HEK293 (cell line): Measurements from ENCODE around the gene GDAP2.

Experiments
- EGR2 ChIP-seq: fragments of 450-650 bp; formaldehyde crosslinking; IDR thresholded peaks from 2 replicates; pipeline ENCODE4 v1.5.1; 2016; ENCODE audit warnings: low read depth, missing biosample characterization, missing genetic modification characterization
- FEZF1 ChIP-seq: fragments of 450-650 bp; formaldehyde crosslinking; IDR thresholded peaks from 2 replicates; pipeline ENCODE4 v1.5.1; 2016; ENCODE audit warnings: missing biosample characterization, missing genetic modification characterization
- GFI1B ChIP-seq: fragments of 450-650 bp; formaldehyde crosslinking; IDR thresholded peaks from 2 replicates; pipeline ENCODE4 v1.5.1; 2016; ENCODE audit warnings: missing biosample characterization, missing genetic modification characterization
- GLI4 ChIP-seq: fragments of 450-650 bp; formaldehyde crosslinking; IDR thresholded peaks from 2 replicates; pipeline ENCODE4 v1.5.1; 2016; ENCODE audit warnings: missing biosample characterization, missing genetic modification characterization
- KLF7 ChIP-seq: fragments of 450-650 bp; formaldehyde crosslinking; IDR thresholded peaks from 2 replicates; pipeline ENCODE4 v1.5.1; 2016; ENCODE audit warnings: missing biosample characterization, missing genetic modification characterization, borderline replicate concordance
- OVOL3 ChIP-seq: fragments of 450-650 bp; formaldehyde crosslinking; IDR thresholded peaks from 2 replicates; pipeline ENCODE4 v1.5.1; 2016; ENCODE audit warnings: missing biosample characterization, missing genetic modification characterization
- REPIN1 ChIP-seq: fragments of 450-650 bp; formaldehyde crosslinking; IDR thresholded peaks from 2 replicates; pipeline ENCODE4 v1.5.1; 2017; ENCODE audit warnings: missing biosample characterization, missing genetic modification characterization, low read depth
- SCRT1 ChIP-seq: fragments of 450-650 bp; formaldehyde crosslinking; IDR thresholded peaks from 2 replicates; pipeline ENCODE4 v1.5.1; 2016; ENCODE audit warnings: missing biosample characterization, missing genetic modification characterization, borderline replicate concordance
- WT1 ChIP-seq: fragments of 450-650 bp; formaldehyde crosslinking; IDR thresholded peaks from 2 replicates; pipeline ENCODE4 v1.5.1; 2016; ENCODE audit warnings: missing biosample characterization, missing genetic modification characterization
- ZBTB17 ChIP-seq: fragments of 450-650 bp; formaldehyde crosslinking; IDR thresholded peaks from 2 replicates; pipeline ENCODE4 v1.5.1; 2016; ENCODE audit warnings: missing biosample characterization, missing genetic modification characterization
- ZBTB7A ChIP-seq: fragments of 450-650 bp; formaldehyde crosslinking; IDR thresholded peaks from 2 replicates; pipeline ENCODE4 v1.5.1; 2016; ENCODE audit warnings: low read depth, missing biosample characterization, missing genetic modification characterization
- ZBTB8A ChIP-seq: fragments of 450-650 bp; formaldehyde crosslinking; IDR thresholded peaks from 2 replicates; pipeline ENCODE4 v1.5.1; 2016; ENCODE audit warnings: missing biosample characterization, missing genetic modification characterization
- ZNF146 ChIP-seq: fragments of 450-650 bp; formaldehyde crosslinking; IDR thresholded peaks from 2 replicates; pipeline ENCODE4 v1.5.1; 2016; ENCODE audit warnings: missing biosample characterization, missing genetic modification characterization
- ZNF239 ChIP-seq: fragments of 450-650 bp; formaldehyde crosslinking; IDR thresholded peaks from 2 replicates; pipeline ENCODE4 v1.5.1; 2016; ENCODE audit warnings: missing biosample characterization, missing genetic modification characterization
- ZNF248 ChIP-seq: fragments of 450-650 bp; formaldehyde crosslinking; IDR thresholded peaks from 2 replicates; pipeline ENCODE4 v1.5.1; 2017; ENCODE audit warnings: missing biosample characterization, missing genetic modification characterization
- ZNF266 ChIP-seq: fragments of 450-650 bp; formaldehyde crosslinking; IDR thresholded peaks from 2 replicates; pipeline ENCODE4 v1.5.1; 2016; ENCODE audit warnings: missing biosample characterization, missing genetic modification characterization, low read depth
- ZNF292 ChIP-seq: fragments of 450-650 bp; formaldehyde crosslinking; IDR thresholded peaks from 2 replicates; pipeline ENCODE4 v1.5.1; 2016; ENCODE audit warnings: low read depth, missing biosample characterization, missing genetic modification characterization, borderline replicate concordance
- ZNF302 ChIP-seq: fragments of 450-650 bp; formaldehyde crosslinking; IDR thresholded peaks from 2 replicates; pipeline ENCODE4 v1.5.1; 2016; ENCODE audit warnings: missing biosample characterization, missing genetic modification characterization, low read depth
- ZNF311 ChIP-seq: fragments of 450-650 bp; formaldehyde crosslinking; IDR thresholded peaks from 2 replicates; pipeline ENCODE4 v1.5.1; 2017; ENCODE audit warnings: missing biosample characterization, missing genetic modification characterization, borderline replicate concordance
- ZNF433 ChIP-seq: fragments of 450-650 bp; formaldehyde crosslinking; IDR thresholded peaks from 2 replicates; pipeline ENCODE4 v1.5.1; 2016; ENCODE audit warnings: missing biosample characterization, missing genetic modification characterization, low read depth
- ZNF529 ChIP-seq: fragments of 450-650 bp; formaldehyde crosslinking; IDR thresholded peaks from 2 replicates; pipeline ENCODE4 v1.5.1; 2017; ENCODE audit warnings: missing genetic modification characterization, missing biosample characterization; ENCODE audit not compliant: insufficient replicate concordance
- ZNF561 ChIP-seq: fragments of 450-650 bp; IDR thresholded peaks from 2 replicates; pipeline ENCODE4 v1.5.1; 2018; ENCODE audit warnings: missing biosample characterization, missing genetic modification characterization, borderline replicate concordance
- ZNF585B ChIP-seq: fragments of 450-650 bp; formaldehyde crosslinking; IDR thresholded peaks from 2 replicates; pipeline ENCODE4 v1.5.1; 2016; ENCODE audit warnings: missing biosample characterization, missing genetic modification characterization
- ZNF658 ChIP-seq: fragments of 450-650 bp; formaldehyde crosslinking; IDR thresholded peaks from 2 replicates; pipeline ENCODE4; 2016; ENCODE audit warnings: missing biosample characterization, missing genetic modification characterization
- ZNF701 ChIP-seq: fragments of 450-650 bp; formaldehyde crosslinking; IDR thresholded peaks from 2 replicates; pipeline ENCODE4 v1.5.1; 2016; ENCODE audit warnings: missing biosample characterization, missing genetic modification characterization
- TF ChIP-seq, protein P1 (sequence below): fragments of 450-650 bp; formaldehyde crosslinking; IDR thresholded peaks from 2 replicates; pipeline ENCODE4 v1.5.1; 2016; ENCODE audit warnings: missing biosample characterization, missing genetic modification characterization, borderline replicate concordance
- TF ChIP-seq, protein P2 (sequence below): fragments of 450-650 bp; formaldehyde crosslinking; IDR thresholded peaks from 2 replicates; pipeline ENCODE4 v1.5.1; 2016; ENCODE audit warnings: missing biosample characterization, missing genetic modification characterization
- TF ChIP-seq, protein P3 (sequence below): fragments of 450-650 bp; formaldehyde crosslinking; IDR thresholded peaks from 2 replicates; pipeline ENCODE4 v1.5.1; 2016; ENCODE audit warnings: missing biosample characterization, missing genetic modification characterization
- TF ChIP-seq, protein P4 (sequence below): fragments of 450-650 bp; formaldehyde crosslinking; IDR thresholded peaks from 2 replicates; pipeline ENCODE4 v1.5.1; 2016; ENCODE audit warnings: missing biosample characterization, missing genetic modification characterization
- TF ChIP-seq, protein P5 (sequence below): fragments of 450-650 bp; formaldehyde crosslinking; IDR thresholded peaks from 2 replicates; pipeline ENCODE4 v1.5.1; 2016; ENCODE audit warnings: missing biosample characterization, missing genetic modification characterization, low read depth
- TF ChIP-seq, protein P6 (sequence below): fragments of 450-650 bp; formaldehyde crosslinking; IDR thresholded peaks from 2 replicates; pipeline ENCODE4 v1.5.0; 2017; ENCODE audit warnings: missing biosample characterization, missing genetic modification characterization, borderline replicate concordance

GDAP2 gene

DNA sequence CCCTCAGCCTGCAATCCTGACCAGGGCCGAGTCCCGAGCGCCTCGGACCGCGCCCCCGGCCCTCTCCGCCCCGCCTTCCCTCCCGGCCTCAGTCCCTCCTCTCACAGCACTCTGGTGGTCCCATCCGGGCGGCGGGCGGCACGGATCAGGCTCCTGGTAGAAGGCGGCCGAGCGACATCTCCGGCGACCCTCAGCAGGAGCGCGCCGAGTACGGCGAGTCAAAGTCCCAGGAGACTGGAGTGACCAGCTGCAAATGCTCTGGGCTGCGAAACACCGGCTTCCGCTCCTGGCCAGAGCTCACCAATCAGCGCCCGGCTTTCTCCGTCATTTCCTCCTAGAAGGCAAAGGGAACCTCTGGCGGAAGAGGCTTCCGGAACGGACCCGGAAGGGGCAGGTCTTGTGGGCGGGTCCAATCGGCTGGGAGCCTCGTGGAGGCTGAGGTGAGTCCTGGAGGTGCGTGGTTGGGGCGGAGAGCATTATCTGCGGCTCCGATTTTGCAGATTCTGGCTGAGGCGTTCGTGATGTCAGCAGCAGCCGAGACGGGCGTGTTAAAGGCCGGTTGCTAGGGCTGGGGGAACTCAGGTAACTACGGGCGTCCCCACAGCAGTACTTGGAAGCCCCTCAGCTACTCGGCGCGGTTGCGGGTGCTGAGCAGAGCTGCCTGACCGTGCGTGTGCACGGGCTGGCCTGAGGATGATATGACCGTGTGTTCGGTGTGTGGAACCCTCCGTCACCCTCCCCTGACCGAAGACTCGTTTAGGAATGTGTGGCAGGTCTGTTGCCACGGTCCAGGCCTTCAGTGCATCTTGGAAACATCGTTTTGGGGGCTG lies at the start of gene GDAP2, which contains the start of gene WDR3 (continued):
- TF ChIP-seq ZNF561 (tag by site-specific recombination) (peak; percentile 45; the same call in 1 of the 2 replicates), SCRT1 (tag by site-specific recombination) (no peak), ZBTB17 (tag by site-specific recombination) (peak; percentile 90), ZNF585B (no peak), ZNF658 (tag by site-specific recombination) (no peak), ZBTB7A (tag by site-specific recombination) (no peak), ZNF701 (tag by site-specific recombination) (no peak), GFI1B (tag by site-specific recombination) (no peak), REPIN1 (tag by site-specific recombination) (no peak), GLI4 (tag by site-specific recombination) (no peak), ZNF302 (no peak), ZBTB8A (no peak), EGR2 (tag by site-specific recombination) (peak; percentile 41; the same call in 1 of the 2 replicates), WT1 (tag by site-specific recombination) (no peak), KLF7 (tag by site-specific recombination) (no peak), OVOL3 (tag by site-specific recombination) (no peak), ZNF266 (tag by site-specific recombination) (no peak), ZNF146 (tag by site-specific recombination) (peak; percentile 4; the same call in 1 of the 2 replicates), ZNF311 (tag by site-specific recombination) (no peak), FEZF1 (tag by site-specific recombination) (no peak), ZNF248 (tag by site-specific recombination) (no peak), ZNF433 (tag by site-specific recombination) (no peak), ZNF292 (tag by site-specific recombination) (no peak), ZNF529 (tag by site-specific recombination) (no peak), ZNF239 (tag by site-specific recombination) (no peak)
- TF ChIP-seq, protein P1, sequence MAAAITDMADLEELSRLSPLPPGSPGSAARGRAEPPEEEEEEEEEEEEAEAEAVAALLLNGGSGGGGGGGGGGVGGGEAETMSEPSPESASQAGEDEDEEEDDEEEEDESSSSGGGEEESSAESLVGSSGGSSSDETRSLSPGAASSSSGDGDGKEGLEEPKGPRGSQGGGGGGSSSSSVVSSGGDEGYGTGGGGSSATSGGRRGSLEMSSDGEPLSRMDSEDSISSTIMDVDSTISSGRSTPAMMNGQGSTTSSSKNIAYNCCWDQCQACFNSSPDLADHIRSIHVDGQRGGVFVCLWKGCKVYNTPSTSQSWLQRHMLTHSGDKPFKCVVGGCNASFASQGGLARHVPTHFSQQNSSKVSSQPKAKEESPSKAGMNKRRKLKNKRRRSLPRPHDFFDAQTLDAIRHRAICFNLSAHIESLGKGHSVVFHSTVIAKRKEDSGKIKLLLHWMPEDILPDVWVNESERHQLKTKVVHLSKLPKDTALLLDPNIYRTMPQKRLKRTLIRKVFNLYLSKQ (tag by site-specific recombination), result no peak
- TF ChIP-seq, protein P2, sequence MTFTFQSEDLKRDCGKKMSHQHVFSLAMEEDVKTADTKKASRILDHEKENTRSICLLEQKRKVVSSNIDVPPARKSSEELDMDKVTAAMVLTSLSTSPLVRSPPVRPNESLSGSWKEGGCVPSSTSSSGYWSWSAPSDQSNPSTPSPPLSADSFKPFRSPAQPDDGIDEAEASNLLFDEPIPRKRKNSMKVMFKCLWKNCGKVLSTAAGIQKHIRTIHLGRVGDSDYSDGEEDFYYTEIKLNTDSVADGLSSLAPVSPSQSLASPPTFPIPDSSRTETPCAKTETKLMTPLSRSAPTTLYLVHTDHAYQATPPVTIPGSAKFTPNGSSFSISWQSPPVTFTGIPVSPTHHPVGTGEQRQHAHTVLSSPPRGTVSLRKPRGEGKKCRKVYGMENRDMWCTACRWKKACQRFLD (tag by site-specific recombination), result no peak
- TF ChIP-seq, protein P3, sequence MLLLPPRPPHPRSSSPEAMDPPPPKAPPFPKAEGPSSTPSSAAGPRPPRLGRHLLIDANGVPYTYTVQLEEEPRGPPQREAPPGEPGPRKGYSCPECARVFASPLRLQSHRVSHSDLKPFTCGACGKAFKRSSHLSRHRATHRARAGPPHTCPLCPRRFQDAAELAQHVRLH (tag by site-specific recombination), result no peak
- TF ChIP-seq, protein P4, sequence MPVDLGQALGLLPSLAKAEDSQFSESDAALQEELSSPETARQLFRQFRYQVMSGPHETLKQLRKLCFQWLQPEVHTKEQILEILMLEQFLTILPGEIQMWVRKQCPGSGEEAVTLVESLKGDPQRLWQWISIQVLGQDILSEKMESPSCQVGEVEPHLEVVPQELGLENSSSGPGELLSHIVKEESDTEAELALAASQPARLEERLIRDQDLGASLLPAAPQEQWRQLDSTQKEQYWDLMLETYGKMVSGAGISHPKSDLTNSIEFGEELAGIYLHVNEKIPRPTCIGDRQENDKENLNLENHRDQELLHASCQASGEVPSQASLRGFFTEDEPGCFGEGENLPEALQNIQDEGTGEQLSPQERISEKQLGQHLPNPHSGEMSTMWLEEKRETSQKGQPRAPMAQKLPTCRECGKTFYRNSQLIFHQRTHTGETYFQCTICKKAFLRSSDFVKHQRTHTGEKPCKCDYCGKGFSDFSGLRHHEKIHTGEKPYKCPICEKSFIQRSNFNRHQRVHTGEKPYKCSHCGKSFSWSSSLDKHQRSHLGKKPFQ, result no peak
- TF ChIP-seq, protein P5, sequence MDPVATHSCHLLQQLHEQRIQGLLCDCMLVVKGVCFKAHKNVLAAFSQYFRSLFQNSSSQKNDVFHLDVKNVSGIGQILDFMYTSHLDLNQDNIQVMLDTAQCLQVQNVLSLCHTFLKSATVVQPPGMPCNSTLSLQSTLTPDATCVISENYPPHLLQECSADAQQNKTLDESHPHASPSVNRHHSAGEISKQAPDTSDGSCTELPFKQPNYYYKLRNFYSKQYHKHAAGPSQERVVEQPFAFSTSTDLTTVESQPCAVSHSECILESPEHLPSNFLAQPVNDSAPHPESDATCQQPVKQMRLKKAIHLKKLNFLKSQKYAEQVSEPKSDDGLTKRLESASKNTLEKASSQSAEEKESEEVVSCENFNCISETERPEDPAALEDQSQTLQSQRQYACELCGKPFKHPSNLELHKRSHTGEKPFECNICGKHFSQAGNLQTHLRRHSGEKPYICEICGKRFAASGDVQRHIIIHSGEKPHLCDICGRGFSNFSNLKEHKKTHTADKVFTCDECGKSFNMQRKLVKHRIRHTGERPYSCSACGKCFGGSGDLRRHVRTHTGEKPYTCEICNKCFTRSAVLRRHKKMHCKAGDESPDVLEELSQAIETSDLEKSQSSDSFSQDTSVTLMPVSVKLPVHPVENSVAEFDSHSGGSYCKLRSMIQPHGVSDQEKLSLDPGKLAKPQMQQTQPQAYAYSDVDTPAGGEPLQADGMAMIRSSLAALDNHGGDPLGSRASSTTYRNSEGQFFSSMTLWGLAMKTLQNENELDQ (tag by site-specific recombination), result no peak
- TF ChIP-seq, protein P6, sequence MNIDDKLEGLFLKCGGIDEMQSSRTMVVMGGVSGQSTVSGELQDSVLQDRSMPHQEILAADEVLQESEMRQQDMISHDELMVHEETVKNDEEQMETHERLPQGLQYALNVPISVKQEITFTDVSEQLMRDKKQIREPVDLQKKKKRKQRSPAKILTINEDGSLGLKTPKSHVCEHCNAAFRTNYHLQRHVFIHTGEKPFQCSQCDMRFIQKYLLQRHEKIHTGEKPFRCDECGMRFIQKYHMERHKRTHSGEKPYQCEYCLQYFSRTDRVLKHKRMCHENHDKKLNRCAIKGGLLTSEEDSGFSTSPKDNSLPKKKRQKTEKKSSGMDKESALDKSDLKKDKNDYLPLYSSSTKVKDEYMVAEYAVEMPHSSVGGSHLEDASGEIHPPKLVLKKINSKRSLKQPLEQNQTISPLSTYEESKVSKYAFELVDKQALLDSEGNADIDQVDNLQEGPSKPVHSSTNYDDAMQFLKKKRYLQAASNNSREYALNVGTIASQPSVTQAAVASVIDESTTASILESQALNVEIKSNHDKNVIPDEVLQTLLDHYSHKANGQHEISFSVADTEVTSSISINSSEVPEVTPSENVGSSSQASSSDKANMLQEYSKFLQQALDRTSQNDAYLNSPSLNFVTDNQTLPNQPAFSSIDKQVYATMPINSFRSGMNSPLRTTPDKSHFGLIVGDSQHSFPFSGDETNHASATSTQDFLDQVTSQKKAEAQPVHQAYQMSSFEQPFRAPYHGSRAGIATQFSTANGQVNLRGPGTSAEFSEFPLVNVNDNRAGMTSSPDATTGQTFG, result no peak
